Gastrocnemius medialis (tissue), 4 donors: ENCODE results near the gene OTOP3.
"Not testable (repeated sequence)": the region's sequence is repeated elsewhere in the genome, so short reads cannot be mapped to it uniquely, and the experiment has no call there.

Experiments
- CTCF ChIP-seq, 5 experiments: fragments of 450-650 bp in 3 of 5; fragments of 200-600 bp in 2 of 5; sonication (generic) in 2 of 5; IDR thresholded peaks in 4 of 5; conservative IDR thresholded peaks in 1 of 5; 1 replicate in 4 of 5; 2 replicates in 1 of 5; pipeline ENCODE4 v1.5.1; 2016 to 2019; ENCODE audit warnings: antibody characterized with exemption in 5 of 5, mild to moderate bottlenecking in 3 of 5, moderate library complexity in 3 of 5
- POLR2A ChIP-seq, 2 donors: fragments of 450-650 bp; IDR thresholded peaks; one replicate each; pipeline ENCODE4 v1.6.1; 2017; ENCODE audit warnings: antibody characterized with exemption in 2 of 2, mild to moderate bottlenecking in 2 of 2, moderate library complexity in 2 of 2

- not testable (repeated sequence) for TF ChIP-seq CTCF (IDR thresholded peaks at IDR 0.05 in 4 of 5, conservative IDR thresholded peaks at IDR 0.05 in 1 of 5); POLR2A (IDR thresholded peaks at IDR 0.05)
These were observed 24.3 kb upstream of the OTOP3 start for GRCh38 chr17:74911423-74911822.
